GM19463 (cell line): ENCODE data around the gene RREB1.
"Not testable (repeated sequence)": the region's sequence is repeated elsewhere in the genome, so short reads cannot be mapped to it uniquely, and the experiment has no call there.

Source experiments
- ATAC-seq: cut with Tn5 transposase; IDR thresholded peaks from one replicate; pipeline ENCODE4 v1.9.1; 2021; ENCODE audit warnings: mild to moderate bottlenecking, moderate library complexity; ENCODE audit not compliant: unreplicated experiment

Gene RREB1

DNA sequence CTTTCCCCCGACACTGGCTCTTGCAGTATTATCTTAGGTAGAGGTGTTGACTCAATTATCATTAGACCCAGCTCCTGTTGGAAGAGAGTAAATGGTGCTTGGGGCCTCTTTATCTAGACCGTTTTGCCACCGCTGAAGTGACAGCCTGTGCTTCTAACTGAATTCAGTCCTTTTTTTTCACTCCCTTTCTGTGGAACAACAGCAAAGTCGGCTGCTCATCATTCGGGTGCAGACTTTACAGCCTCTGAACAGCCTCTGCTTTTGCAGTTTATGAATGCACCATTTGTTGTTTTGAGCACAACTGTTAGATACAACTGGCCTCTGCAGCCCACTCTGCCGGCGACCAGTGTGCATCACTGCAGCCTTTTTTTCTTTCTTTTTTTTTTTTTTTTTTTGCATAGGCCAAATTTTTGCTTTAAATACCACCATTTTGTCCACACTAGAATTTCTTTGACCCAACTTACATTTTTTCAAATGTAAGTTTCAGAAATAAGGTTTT lies 35.8 kb downstream of the RREB1 start:
- ATAC-seq = no peak

DNA sequence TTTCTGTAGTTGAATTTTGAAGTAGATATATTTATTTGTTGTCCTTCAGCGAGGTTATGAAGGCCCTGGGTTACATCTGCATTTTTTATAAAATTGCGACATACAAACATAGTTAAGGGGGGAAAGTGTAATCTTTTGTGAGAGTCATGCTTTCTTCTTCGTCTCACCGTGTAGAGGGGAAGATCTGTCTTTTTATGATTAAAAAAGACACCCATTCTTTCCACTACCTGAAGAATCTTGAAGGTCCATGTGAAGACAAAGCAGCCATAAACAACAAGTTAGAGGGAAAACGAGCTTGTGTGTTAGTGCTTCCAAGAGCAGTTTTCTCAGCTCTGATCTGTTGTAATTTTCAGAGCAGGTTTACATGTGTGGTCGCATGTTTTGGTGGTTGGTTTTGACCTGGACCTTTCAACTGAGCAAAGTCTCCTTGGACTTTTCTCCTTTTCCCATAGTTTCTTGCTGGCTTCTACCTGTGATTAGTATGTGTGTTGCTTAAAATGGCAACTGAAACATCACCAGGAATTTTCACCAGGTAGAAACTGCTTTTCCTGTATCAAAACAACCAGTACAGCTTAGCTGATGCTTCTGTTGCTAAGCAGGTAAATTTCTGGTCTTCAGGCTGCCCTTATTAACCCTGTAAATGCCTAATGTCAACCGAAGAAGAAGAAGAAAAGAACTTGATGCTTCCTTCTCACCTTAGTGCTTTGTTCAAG lies 37.3 kb downstream of the RREB1 start:
- ATAC-seq = no peak

DNA sequence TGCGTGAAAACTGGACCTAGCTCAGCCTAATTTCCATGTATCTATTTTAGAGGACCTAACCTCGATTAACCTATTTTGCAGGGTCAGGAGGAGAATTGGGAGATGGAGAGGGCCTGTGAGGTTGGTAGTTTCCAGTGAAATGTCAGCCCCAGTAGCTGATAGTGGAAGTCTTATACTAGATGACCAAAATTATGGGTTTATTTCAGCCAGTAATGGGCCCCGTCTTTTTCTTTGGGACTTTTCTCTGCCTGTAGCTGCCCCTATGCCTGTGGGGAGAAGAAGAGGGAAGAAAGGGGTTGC lies 37.8 kb downstream of the RREB1 start:
- ATAC-seq = no peak

DNA sequence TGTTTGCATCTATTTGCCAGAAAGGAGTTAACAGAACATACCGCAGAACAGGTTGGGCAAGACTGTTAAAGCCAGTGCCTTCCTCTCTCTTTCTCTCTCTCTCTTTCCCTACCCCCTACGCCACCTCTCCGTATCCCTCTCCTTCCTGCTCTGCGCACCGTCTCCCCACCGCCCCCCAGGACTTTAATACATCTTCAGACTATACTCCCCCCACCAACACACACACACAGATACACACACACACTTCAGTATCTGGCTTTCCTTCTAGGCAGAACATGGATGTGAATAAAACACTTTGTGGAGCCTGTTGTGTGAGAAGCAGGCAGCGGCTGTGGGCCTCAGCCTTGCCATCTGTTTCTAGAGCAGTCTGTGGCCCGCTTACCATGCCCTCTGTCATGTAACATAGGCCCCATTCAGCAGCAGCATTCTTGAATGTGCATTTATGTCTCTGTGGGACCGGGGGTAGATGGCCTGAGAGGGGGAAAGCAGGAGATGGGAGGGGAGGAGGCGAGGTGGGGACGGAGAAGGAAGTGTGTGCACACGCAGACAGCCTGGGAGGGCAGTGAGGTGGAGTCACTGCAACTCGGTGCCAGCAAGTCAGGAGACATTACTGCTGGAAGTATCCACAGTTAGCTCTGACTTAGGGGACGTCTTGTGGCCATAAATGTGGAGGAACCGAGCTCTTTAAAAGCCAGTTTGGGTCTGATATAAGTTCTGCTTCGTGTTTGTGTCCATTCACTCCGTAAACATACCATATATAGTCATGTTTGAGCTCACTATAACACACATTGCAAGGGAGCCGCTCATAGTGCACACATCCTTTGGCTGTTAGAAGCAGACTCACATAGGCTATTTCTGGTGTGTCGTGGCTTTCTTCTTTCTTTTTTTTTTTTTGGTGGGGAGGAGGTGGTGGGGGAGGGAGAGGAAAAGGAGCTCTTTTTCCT lies 38.4 kb downstream of the RREB1 start:
- no peak for ATAC-seq

DNA sequence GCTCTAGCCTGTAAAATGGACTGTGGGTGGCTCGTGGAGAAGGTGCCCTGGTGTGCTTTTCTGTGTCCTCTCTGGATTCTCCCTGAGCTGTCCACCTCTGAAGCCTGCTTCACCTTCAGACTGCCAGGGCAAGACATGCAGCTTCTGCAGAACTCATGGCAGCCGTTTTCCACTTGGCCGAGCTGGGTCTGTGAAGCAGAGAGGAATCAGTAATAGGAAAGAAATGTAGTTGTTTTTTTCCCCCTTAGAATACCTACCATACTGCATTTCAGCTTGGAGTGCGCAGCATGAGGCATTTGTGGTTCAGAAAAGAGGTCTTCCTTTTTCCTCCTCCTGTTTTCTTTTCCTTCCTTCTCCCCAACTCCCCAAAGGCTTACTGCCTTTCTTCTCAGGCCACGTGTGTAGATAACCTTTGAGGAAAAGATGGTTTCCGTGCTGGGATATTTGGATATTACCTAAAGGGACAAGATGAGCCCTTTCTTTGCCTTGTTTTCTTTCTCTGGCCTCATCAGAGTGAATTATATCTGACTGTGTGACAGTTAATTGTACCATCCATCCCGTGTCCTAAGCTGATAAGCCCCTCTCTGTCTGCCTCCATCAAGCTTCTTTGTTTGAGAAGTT lies 39.4 kb downstream of the RREB1 start:
- no peak for ATAC-seq

DNA sequence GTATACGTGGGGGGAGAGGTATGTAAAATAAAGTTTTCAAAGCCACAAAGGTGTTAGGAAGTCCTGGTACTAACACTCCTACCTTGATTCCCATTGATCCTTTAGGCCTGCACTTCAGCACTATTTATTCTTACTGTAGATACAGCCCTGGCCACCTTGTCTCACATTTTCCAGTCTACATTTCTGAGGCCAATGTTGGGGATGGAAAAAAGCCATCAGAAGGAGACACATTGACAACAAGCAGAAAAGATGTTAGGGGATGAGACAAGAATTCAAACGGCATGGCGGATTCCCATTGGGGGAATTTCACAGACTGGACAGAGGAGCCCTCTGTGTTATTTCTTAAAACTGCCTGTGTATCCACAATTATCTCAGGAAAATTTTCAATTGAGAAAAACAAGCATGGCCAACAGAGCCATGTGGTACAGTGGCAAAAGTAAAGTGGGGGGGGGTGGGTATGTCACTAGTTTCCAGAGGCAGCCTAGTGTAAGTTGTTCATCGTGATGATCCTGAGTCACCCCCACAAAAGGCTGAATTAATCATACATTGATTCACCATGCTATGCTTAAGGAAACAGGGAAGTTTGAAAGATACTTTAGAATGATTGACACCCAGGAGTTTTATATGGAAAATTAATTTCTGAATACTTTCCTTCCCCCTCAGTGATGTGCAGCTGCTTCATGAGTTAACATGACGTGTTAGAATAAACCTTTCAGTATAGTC lies 40.5 kb downstream of the RREB1 start:
- ATAC-seq = no peak

DNA sequence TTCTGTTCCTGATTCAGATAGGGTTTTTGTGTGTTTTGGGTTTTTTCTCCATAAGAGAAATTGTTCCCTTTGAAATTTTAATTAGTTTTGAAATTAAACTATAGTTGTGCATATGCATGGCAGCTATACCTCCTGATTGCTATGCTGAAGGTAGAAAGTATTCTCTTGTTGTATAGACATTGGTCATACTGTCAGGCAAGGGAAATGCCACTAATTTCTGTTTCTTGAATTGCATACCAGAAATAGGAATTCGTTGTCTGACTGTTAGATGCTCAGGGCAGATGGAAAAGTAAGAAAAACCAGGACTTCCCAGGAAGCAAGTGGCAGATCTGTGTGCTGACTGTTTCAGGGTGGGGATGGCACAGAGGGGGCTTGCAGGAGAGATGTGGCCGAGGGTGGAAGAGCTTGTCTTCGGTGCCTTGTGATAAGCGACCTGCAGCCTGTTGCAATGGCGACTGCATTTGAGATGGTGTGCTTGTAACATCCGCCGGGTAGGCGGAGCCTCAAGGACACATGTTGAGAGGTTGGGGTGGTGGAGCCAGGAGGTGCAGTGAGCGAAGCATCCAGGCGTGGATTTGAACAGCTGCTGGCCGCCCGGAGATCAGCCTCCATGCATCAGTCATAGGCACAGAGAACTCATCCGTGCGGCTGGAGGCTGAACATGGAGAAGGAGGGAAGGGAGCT lies 42.8 kb downstream of the RREB1 start:
- no peak for ATAC-seq

DNA sequence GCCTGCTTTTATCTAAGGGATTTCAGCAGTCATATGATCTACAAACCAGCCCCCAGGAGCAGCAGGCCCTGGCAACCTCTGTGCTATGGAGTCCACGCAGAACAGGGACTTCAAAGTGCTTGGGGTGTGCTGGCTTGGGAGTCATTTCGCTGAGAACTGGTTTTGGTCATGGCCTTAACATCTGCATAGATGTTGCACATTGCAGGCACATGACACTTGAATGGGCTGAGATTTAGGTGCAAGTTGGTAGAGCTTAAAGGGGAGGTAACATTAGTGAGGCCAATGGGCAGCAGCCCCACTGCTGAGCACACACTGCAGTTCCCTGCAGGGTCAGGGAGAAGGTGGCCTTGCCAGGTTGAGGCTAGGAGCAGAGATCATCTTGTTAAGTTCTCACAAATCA lies 43.6 kb downstream of the RREB1 start:
- no peak for ATAC-seq

DNA sequence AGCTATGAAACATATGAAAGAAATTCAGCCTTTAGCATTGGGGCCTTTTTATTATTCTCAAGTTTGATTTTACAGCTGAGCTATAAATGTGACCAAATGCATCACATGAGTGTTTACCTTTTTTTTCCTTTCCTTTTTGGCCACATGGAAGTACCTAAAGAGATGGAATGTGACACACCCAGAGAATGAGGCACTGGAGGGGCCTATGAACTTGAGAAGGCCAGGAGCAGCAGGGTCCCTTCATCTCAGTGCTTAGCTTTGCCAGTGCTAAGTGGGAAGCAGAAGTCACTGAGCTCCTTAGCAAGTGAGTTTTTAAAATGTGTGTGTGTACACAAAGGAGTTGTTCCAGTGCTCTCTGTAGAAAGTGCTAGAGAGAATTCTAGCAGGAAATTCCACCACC lies 44.7 kb downstream of the RREB1 start:
- ATAC-seq = no peak

DNA sequence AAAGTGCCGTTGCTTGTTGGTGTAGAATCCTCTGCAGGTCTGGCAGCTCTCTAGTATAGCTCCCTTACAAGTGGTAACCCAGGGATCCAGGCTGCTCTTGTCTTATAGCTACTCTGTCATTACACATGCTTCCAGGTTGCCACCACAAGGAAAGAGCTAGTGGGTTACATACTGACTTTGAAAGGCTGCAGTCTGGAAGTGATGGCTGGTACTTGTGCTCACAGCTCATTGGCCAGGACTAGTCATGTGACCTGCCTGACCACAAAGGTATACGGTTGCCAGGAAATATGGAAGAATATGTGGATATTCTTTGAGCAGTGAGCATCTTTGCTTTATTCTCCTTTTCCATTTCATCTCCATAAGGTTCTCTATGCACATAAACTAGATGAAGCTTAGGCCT lies 46.0 kb downstream of the RREB1 start:
- ATAC-seq = no peak

DNA sequence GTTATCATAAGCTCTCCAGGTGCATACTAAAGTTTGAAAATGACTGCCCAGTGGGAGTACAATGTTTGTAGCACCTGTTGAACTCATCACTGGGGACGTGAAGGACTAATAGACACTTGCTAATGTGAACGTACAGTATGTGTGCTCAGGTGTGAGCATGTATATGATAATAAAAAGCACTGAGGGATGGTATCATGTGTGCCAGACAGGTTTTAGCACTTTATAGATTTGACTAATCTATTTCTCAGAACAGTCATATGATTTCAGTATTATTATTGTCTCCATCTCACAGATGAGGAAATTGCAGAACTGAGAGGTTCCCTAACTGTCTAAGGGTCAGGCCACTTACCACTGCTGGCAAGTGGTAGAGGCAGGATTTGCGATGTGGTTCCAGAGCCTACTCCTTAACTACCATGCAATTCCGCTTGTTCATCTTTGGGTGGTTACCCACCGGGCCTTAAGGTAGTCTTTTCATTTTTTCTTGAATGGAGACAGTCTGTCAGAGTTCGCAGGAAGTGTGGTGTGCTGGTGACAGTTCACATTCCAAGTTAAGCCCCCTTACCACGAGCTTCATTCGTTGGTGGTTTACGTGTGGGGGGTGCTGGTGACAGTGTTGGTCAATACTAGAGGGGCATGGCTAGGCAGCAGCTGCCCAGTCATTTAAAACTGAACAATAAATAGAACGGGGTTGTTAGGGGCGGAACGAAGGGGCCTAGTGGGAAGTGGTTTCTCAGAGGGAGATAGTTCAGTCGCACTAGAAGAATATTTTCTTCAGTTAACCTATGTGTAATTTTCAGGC lies 46.8 kb downstream of the RREB1 start:
- ATAC-seq = peak; percentile 65

DNA sequence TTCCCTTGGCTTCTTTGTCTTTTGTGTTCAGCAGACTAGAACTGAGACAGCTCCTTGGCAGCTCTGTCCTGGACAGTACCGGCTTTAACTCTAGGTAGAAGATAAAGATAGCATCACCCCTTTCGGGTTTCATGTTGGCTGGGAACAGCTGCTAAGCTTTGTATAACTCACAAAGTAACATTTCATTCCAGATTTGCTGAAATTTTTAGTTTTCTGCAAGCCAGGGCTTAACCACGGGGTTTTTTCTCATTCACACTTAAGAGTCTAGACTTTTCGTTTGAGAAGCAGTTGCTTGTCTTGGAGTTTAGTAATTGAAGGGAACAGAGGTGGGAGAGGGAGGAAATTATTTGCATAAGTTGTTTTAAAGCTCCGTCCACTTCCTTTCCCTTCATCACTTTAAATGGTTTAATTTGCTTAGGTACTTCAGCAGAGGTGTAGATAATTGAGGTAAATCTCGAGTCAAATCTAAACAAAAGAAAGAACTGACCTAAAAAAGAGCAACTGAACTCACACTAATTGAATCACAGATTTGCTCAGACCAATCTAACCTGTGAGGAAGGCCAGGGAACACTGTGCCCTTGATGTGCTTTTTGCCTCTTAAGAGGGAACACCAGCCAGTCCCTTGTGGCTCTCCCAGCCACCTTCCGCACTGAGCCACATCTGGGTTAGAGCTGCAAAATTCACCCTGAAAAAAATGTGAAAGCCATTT lies 48.3 kb downstream of the RREB1 start:
- peak; percentile 43 for ATAC-seq

DNA sequence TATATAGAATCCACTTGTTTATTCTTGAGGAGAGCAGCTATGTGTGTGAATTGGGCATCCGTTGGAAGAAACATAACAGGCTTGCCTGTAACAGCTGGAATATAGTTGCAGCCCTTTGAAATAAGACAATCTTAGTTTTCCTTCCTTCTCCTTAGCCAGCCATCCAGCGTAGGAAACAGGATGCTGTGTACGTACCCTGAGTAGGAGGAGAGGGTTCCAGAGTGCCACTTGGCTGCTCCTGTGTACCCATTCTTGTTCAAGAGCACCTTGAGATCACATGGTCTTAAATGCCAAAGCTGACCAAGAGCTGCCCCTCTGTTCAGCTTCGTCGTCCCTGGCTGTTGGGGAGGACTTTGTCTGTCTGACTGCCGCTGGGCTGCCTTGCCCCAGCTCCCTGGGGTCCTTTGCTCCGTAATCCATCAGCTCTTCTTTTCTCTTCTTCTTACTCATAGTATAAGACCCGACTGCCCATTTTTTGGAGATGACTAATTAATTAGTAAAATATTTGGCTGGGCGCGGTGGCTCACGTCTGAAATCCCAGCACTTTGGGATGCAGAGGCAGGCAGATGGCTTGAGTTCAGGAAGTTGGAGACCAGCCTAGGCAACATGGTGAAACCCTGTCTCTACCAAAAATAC lies 49.0 kb downstream of the RREB1 start:
- ATAC-seq = no peak

DNA sequence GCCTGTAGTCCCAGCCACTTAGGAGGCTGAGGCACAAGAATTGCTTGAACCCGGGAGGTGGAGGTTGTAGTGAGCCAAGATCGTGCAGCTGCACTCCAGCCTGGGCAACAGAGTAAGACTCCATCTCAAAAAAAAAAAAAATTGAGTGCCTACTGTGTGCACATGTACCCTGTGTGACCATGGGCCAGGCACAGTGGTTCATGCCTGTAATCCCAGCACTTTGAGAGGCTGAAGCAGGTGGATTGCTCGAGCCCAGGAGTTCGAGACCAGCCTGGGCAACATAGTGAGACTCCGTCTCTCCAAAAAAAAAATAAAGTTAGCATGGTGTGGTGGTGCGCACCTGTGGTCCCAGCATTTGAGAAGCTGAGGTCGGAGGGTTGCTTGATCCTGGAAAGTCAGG lies 49.5 kb downstream of the RREB1 start:
- not testable (repeated sequence) for ATAC-seq

DNA sequence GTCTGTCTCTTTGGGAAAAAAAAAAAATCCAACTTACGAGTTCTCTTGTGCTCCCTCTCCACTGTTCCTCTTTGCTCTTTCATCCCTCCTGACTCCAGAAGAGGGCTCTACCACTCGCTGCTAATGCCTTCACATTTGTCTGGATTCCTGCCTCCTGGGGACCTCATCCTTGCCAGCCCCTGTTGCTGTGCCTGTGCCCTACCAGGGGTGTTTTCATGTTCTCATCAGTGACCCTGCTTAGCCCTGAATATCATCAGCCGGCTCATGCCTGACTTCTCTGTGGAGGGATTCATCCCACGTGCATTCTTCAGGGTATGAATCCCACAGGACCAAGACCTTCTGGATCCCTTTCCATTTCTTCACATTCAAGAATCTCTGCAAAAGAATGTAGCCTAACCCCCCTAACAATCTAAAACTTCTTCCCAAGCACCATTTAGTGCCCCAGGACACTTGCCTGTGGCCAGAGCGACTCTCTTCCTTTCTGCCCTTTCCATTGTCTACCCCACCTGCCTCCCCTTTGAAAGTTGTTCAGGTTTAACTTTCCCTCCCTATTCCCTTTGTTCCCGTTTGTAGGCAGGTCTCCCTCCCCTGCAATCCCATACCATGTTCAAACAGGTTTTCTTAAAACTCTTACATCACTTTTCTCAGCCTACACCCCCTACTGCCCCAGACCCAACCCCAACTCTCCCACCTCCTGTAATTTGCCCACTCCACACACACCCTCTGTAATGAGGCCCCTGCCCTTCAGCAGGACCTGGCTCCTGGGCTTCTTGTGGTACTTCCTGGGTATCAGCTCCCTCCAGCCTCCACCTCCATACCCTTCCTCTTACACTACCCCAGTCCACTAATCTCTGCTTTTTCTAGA lies 50.2 kb downstream of the RREB1 start:
- no peak for ATAC-seq

DNA sequence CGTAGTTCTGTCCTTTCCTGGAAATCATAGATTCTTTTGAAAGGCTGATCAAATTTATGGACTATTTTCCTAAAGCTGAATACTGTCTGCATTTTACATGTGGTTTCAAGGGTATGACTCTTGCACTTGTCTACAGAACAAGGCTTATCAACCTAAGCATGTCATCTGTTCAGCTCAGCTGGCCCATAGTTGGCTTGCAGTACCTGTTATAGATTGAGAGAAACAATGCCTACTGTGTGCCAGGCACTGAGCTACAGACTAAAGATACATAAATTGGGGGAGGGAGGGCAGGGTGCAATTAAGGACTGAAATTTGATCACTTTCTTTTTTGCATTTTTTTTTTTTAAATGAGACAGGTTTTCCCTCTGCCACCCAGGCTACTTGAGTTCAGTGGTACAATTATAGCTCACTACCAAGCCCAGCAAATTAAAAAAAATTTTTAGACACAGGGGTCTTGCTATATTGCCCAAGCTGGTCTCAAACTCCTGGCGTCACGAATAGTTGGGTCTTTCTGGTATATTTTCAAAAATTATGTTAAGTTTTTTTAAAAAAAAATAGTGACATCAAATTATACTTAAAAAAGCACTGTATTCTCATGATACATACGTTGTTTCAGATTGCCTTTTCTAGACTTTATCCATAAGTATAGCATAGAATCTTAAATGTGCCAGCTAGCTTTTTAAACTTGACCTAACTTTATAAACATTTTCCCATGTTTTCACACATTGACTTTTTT lies 52.2 kb downstream of the RREB1 start:
- no peak for ATAC-seq

DNA sequence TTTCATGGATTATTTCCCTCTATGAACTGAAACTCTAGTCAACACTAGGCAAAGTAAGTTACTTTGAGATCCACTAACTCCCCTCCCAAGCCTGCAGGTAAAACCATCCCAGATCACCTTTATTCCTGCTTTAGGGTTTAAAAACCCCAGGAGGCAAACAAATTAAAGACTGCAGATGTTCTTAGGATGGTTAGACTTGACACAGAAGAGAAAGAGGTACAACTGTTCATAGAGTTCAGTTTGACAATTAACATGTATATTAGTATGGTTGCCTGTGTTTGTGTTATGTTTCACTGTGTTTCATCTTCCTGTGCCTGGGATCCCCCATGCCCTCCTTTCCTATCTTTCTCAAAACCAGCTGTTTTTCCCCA lies 53.5 kb downstream of the RREB1 start:
- no peak for ATAC-seq
